HG03432 (cell line): ENCODE data around the gene HLF.

Experiments used
- ATAC-seq: cut with Tn5 transposase; IDR thresholded peaks from one replicate; pipeline ENCODE4 v1.9.1; 2021; ENCODE audit warnings: mild to moderate bottlenecking, moderate library complexity; ENCODE audit not compliant: unreplicated experiment

HLF gene

DNA sequence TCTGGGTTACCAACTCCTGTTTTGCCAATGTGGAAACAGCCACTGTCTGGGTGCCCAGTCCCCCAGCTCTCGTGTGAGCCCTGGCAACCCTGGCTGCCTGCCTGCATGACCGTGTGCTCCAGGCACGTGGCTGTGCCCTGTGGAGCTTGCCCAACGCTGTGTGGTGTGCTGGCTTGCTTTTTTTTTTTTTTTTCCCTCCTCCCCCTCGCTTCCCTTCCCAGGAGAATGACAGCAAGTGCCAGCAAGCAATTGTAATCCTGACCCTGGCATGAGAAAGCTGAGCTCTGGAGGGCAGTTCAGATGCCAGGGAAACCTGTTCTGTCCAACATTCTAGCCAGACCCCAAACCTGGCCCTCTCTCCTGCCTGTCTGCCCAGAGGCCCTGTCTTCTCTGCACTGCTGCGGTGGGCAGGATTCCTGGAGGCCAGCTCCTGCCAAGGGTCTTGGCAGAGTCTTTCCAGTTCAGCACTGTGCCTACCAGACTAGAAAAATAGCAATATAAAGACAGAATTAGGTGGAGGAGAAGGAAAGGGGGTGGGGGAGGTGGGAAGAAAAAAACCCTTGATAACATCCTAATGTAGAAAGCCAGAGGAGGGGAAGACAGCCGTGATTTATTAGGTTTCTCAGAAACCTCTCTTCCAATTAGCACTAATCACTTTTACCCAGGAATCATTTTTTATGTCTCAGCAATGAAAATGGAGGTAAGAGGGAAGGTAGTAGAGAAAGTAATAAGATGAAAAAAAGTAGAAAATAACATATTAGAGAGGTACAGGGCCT lies 9.0 kb downstream of the HLF start:
- no peak for ATAC-seq

DNA sequence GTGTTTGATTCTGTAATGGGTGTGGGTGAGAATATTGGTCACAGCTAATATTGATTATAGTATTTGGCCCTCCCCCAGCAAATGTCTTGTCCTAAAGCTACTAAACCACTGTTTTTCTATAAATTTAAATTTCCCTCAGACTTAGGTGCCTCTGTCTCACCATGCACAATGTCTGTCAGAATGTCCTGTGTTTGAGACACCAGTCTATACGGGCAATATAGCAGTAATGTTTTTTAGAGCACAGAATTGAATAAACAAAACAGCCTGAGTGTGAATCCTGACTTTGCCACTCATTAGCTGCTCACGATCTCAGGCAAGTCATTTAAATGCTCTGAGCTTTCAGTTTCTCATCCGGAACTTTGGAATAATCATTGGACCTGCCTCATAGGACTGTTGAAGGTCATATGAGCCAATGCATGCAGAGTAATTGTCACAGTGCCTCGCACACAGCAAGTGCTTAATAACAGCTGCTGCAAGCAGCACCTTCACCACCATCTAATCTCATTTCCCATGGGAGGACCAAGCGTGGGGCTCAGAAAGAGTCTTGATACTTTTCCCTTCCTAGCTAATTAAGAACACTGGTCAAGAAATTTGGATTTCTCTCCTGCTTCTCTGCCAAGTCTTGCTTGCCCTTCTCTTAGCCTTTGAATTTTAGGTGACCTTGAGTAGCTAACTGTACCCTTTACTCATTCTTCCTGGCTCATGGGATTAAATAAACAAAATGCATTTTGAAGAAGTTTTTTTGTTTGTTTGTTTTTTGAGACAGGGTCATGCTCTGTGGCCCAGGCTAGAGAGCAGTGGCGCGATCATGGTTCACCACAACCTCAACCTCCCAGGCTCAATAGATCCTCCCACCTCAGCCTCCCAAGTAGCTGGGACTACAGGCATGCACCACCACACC lies 9.8 kb downstream of the HLF start:
- no peak for ATAC-seq

DNA sequence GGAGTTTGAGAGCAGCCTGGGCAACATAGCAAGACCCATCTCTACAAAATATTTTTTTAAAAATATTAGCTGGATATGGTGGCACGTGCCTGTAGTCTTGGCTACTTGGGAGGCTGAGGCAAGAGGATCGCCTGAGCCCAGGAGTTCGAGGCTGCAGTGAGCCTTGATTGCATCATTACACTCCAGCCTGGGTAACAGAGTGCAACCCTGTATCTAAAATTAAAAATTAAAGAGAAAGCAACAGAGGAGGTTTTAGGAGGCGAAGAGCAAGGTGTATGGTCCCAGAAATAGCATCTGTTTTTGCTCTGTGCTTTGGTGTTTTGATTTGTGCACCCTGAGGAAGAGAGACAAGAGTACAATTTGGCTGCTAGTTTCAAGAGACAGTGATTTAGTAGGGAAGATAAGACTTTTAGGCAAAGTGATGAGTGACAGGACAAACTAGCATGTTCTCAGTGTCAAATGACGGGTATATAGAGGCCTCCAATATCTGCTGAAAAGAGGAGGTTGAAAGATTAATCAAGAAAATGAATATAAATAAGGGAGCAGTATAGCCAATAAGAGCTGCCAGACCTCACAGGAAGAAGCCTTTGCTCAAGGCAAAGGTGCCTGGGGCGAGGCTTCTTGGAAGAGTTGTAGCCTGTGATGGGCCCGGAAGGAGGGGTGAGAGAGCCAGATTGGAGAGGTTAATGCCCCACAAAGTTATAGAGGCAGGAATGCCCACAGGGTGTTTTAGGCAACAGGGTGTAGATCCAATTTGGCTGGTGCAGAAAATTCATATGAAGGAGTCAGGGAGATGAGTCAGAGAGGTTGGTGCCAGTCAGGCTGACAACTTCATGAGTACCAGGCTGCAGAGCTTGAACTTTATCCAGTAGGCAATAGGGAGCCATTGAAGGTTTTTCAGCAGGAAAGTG lies 11.4 kb downstream of the HLF start:
- ATAC-seq = no peak

DNA sequence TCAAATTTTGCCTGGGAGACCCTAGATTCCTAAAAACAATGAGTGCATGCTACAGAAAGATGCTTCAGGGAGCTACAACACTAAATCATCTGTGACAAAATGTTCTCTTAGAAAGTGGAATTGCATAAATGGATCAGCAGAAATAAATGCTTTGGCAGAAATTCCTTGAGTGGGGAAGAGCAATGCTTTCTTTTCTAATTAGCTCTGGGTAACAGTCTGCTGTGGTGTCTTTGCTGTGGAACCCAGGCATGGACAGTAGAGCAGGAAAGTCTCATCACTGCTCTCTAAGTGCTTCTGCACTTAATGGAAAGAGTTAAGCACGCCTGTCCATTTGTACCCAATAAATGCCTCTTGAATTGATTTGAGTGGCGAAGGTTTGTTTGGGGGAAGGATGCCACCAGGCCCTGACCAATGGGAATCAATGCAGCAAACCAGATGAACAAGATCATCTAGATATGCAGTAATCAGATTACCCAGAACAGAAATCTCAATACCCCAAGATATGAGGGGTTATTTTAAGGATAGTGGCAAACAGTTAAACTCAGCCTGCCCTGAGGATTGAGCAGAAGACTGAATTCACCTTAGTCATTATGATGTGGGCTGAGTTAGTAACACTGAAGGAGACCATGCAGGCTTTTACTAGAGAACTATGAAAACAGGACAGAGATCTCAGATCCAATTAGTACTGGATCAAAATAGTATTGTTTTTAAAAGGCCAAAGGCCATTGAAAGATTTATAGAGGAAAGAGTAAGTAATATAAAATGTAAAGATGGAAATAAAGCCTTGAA lies 13.6 kb downstream of the HLF start:
- ATAC-seq = no peak

DNA sequence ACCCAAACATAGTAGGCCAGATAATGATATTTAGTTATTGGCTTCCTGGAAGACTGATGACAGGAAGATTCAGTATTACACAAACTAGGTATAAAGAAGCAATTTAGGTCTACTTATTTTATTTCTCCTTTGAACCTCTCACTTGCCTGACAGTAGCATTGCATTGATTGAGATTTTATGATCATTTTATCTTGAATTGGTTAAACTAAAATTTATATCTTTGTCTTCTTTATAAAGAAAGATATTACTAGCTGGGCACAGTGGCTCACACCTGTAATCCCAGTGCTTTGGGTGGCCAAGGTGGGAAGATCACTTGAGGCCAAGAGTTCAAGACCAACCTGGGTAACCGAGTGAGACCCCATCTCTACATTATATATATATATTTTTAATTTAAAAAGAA lies 14.4 kb downstream of the HLF start:
- ATAC-seq = no peak

DNA sequence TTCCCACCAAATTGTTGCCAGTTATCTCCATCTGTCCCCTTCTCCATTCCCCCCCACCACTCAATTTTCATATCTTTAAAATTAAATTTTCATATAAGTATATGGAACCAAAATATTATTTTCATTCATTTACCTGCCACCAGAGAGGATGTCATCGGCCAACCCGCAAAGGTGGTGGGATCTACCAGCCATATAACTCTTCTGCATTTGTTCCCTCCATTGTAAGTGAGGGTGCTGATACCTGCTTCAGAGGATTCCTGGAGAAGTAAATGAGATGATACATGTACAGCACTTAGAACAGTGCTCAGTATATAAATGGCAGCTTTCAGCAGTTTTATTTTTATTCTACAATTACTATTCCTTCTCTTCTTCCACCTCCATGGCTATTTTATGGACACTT lies 15.0 kb downstream of the HLF start:
- no peak for ATAC-seq

DNA sequence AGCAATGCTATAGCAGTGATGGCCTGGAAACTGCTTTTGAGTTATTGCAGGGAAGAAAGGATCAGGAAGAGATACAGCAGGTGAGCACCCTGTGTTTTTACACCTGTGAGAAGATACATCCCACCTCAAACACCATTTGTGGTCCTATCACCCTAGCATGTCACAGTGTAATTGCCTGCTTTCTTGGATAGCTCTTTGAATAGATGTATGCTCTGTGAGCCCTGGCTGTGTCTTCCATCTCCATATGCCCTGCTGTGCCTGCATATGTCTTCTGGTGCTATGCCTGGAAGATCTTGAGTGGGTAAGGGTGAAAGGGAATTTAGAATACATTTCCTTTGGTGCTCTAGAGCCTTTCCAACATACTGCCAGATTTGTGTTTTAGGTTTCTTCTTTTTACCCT lies 15.5 kb downstream of the HLF start:
- no peak for ATAC-seq

DNA sequence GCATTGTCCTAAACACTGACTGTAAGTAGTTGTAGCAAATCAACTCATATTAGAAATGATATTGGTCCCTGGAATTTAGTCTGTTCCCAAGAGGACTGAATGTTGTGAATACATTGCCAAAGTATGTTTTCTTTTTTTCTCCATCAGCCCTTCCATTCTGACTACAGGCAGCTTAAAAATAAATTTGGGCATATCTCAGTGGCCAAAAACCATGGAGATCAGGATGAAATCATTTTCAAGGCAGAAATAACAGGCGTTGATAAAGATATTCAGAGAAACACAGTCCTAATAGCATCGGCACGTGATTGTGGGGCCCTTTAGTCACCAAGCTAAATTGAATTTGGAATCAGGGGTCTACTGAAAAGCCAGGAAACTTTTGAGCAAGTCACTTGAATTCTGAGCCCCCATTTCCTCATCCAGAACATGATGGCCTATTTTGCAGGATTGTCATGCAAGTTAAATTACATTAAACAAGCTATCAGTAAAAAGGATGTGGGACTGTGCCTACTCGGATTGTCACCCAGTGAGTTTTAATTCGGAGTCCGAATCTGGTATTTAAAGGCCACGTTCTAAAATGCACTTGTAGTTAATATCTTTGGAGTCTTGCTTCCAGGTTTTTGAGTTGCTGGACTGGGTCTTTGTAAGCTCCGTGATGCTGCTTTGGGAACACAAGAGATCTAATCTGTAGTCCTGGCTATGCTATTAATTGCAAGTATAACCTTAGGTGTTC lies 17.1 kb downstream of the HLF start:
- ATAC-seq = no peak

DNA sequence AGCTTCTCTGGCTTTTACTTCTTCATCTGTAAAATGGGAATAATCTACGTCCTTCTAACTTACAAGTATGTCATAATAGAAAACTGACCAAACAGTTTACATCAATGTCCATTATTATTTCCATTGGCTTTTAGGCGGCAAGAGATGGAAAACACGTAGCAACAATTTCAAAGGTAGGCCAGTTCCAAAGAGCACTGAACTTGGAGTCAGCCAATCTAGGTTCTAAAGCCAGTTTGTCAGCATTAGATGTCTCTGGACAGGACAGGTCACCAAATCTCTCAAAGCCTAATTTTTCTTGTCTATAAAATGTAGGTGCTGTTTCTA lies 17.6 kb downstream of the HLF start:
- ATAC-seq = no peak

DNA sequence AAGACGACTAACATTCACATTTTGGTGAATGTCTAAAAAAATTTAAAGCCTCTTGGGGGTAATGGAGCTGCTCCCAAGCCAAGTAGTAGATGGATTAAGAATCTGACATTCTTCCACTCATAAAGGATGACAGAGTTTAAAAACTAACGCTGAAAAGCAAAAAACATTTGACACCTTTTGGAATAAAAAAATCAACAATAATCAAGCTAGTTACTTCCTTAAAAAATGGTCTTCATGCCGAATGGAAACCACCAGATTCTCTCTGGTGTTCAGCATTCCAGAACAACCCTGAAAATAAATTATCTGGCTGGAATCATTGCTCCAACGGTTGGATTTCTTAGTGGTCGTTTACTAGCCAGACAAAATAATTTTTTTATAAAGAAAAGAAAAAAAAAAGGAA lies 18.0 kb downstream of the HLF start:
- ATAC-seq = no peak

DNA sequence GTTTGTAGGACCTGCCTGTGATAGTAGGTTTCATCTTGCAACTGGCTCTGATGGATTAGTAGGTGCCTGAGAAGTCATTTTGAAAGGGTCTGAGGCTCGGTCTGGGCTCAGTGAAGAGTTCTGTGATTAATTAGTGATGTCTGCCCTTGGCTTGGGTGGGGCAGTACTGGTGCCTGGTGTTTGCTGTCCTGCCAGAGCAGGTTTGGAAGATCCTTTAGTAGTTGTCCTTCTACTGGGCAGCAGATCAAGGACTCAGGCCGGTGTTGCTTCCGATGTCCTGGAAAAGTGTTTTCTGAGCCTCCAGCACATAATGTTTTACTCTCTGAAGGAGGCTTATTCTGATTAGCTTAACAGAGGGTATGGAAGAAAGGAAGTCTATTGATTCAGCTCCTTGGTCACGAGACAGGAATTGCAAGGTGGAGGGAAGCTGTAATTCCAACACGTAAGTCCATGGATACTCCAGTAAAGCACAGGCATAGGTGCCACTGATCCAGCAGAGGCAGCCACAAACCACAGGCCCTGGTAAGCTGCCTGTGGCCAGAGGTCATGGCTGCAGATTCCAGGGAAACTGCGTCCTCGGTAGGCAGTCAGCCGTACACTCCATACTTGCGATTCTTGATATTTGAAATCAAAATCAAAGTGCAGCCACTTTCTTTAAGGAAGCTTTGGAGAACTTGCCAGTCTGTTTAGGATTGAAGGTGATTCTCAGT lies 18.7 kb downstream of the HLF start:
- no peak for ATAC-seq

DNA sequence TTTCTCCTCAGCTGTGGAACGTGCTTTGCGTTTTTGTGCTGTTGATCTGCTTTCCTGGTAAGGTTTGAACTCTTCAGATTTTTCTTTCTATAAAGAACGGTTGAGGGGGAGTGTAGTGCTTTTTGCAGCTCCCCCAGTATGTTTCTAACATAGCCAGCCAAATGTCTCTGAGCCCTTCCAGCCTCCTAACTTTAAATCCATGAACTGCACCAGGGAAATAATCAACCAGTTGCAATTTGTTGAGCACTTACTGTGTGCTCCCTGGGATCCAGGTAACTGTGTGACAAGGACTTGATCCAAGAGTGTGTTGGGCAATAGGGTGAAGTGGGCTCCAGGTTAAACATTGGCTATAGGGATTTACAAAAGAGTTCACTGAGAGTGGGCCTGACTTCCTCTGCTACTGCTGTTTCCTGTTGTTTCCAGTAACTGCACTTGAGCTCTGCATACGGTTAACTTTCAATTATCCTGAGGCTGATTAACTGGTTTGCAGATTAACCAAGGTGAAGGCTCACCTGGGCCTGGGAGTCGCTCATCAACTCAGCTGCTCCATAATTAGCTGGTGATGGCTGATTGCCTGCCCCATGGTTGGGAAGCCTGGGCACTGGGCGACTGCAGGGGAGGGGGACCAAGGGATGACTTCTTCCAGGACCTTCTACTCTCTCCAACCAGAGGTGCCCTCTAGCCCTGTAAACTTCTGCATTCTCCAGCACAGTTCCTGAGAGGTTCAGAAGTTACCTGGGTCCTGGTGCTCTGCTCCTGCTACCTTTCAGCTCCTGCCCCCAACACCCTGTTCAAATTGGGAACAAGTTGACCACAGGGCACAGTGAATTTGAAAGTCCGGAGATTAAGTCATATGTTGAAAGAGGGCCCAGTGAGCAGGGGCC lies 19.5 kb downstream of the HLF start:
- no peak for ATAC-seq

DNA sequence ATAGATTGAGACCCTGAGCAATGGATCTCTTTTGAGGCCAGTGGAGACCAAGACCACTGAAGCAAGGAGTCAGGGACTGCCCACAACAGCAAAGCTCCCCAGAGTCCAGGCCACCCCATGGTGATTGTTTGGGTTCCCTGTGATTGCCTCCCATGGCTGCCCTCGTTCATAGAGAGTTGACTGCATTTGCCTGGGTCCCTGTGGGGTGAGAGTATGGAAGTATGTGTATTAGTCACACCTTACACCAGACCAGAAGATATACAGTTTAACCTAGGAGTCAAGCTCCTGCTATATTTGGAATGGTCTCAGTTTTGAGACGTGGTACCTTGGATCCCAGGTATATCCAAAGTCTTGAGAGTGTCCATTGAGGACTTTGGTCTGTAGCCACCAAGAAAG lies 20.2 kb downstream of the HLF start:
- no peak for ATAC-seq

DNA sequence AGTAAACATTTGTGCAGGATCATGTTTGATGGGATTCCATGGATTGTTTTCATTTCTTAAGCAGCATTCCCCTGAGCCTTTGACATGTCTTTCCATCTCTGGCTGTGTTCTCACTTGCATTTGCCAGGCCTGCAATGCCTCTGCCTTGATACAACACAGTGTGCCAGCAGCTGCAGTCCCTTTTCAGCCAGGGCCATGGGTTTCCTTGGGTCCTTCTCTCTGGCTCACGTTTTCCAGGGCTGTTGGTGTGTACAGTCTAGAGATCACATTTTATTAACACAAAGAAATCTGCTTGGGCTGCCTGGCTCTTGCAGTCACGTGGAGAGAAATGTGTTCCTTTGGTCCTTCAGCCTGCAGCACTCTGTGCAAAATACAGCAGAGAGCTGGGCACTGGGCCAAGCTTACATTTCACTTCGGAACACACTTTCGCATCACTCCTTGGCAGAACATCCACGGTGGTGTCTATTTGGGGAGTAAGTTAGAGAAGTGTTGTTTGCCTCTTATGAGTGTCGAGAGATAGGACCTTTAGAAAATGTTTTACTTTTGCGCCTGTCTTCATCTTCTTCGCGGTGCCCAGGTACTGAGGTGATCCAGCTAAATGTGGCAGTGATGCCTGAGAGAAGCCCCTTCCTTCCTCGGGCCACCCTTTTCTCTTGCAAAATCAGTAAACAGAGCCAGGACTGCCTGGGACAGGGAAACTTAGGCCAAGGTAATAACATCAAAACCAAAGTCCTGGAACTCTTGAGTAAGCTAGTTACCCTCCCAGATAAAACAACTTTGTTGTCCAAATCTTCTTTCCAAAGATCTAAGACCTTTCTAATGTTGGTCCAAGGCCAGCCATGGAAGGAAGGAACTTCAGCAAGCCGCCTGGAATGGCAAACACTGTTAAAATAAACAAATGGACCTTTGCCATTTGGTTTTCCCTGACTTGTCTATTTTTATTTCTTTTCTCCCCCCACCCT lies 20.9 kb downstream of the HLF start:
- ATAC-seq = no peak

DNA sequence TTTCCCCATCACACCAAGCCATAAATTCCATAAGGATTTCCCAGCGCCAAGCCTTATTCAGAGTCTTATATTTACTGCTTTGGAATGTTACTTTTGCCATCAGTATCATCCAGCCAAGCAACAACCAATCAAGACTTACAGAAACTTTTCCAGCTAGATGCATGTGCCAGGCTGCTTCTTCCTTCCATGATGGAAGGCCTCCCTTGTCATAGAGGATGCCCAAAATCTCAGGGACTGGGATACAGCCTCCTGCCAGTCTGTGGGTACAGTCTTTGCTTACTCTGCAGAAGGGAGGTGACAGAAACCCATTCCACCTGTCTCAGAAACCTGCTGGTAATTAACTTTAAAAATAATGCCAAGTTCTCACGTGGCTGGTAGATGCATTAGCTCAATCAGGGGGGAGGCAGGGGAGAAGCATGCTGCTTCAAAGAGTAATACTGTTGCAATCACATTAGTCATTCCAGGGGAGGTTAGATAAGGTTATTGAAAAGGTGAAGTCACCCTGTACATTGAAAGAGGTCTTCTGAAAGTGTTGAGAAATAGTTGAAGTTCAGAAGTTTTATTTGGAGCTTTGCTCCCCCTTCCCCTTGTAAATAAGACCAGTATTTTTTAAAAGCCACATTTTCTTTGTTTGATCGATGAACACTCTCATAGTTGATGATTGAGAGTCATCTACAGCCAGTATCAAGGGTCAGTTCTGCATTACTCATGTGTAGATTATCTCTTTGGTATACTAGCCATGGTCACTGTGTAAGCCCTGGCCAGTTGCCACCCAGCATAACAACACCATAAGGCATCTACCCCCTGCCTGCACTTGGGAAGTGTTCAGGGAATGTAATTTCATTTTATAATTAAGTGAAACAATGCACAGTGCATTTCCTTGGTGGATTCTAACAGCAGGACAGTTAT lies 22.2 kb downstream of the HLF start:
- no peak for ATAC-seq
